HepG2 (cell line): ENCODE results near the gene MTCL1. TPM values are rescaled to one million over a fixed set of nuclear protein-coding genes. Genes with fewer than 3 reads are reported as not detected.

Experiments
- ATAC-seq: fragments of 200-7000 bp; cut with Tn5 transposase; 3 replicates; pipeline ENCODE4 v1.9.1; 2020; ENCODE audit warnings: mild to moderate bottlenecking, moderate library complexity
- BruUV-seq: library from RNA; stranded (reverse); fragments of 400-500 nt; replicated peaks from 2 replicates; lab custom pipeline; 2021; lab: Mats Ljungman, UMichigan
- CTCF ChIA-PET: fragments of 300-600 bp; formaldehyde crosslinking; extraction: SDS; loops from one replicate; lab custom pipeline; 2021; ENCODE audit warnings: low total read pairs, inconsistent platforms, low intra/inter-chr PET ratio; lab: Yijun Ruan, JAX
- POLR2A ChIA-PET: fragments of 350-600 bp; sonication (Branson Sonifier 250); formaldehyde crosslinking; loops from one replicate; lab custom pipeline; 2020; ENCODE audit warnings: antibody characterized with exemption, inconsistent platforms; lab: Yijun Ruan, JAX
- DNase-seq: peaks from one replicate; pipeline ENCODE4 v3.0.0-alpha.2; 2015; ENCODE audit warnings: low spot score
- FAIRE-seq: peaks from 3 replicates; lab custom pipeline; 2011; peaks lifted over from hg19 to GRCh38; lab: Jason Lieb, UNC
- H2AFZ ChIP-seq: one replicate; pipeline ENCODE4 v1.6.1; 2011; ENCODE audit warnings: low read length, inconsistent platforms
- H3K27ac ChIP-seq: fragments of 300-600 bp; 3 replicates; pipeline ENCODE4 v1.8.0; 2011; ENCODE audit warnings: mixed run types, mild to moderate bottlenecking, mixed read lengths, low read length, inconsistent platforms; ENCODE audit not compliant: insufficient read depth; ENCODE audit errors: extremely low read length
- H3K27me3 ChIP-seq, 2 experiments: fragments of 200-600 bp in 1 of 2; 2 replicates in 1 of 2; 3 replicates in 1 of 2; pipeline versions ENCODE4 v1.6.0 to v1.8.0; 2011; ENCODE audit warnings: low read length in 2 of 2, mild to moderate bottlenecking in 2 of 2, moderate library complexity in 2 of 2, inconsistent platforms in 1 of 2; ENCODE audit not compliant: insufficient read depth in 2 of 2, control insufficient read depth in 1 of 2
- H3K36me3 ChIP-seq, 2 experiments: fragments of 200-600 bp in 1 of 2; replicated peaks in 1 of 2; 2 replicates in 1 of 2; 3 replicates in 1 of 2; pipeline versions ENCODE4 v1.5.1 to v1.8.0; 2011; ENCODE audit warnings: low read length in 2 of 2, inconsistent platforms in 1 of 2; ENCODE audit not compliant: insufficient read depth in 2 of 2, control insufficient read depth in 1 of 2
- H3K4me1 ChIP-seq: 2 replicates; pipeline ENCODE4 v1.5.1; 2012; ENCODE audit warnings: low read length, inconsistent platforms; ENCODE audit not compliant: insufficient read depth
- H3K4me2 ChIP-seq: 2 replicates; pipeline ENCODE4 v1.6.0; 2011; ENCODE audit warnings: low read depth, low read length, inconsistent platforms
- H3K4me3 ChIP-seq, 3 experiments: fragments of 200-600 bp in 1 of 3; sonication (generic), shearing (Covaris generic) in 1 of 3; replicated peaks in 1 of 3; 2 replicates each; pipeline ENCODE4 v1.5.1; 2011 to 2016; ENCODE audit warnings: low read length in 3 of 3, inconsistent platforms in 2 of 3, low read depth in 2 of 3, mild to moderate bottlenecking in 2 of 3, control low read depth in 1 of 3, mixed read lengths in 1 of 3; ENCODE audit not compliant: insufficient read depth in 1 of 3
- H3K79me2 ChIP-seq: one replicate; pipeline ENCODE4 v1.6.1; 2011; ENCODE audit warnings: low read length, inconsistent platforms; ENCODE audit not compliant: insufficient read depth
- H3K9ac ChIP-seq: 2 replicates; pipeline ENCODE4 v1.6.0; 2011; ENCODE audit warnings: mild to moderate bottlenecking, low read depth, low read length, inconsistent platforms; ENCODE audit not compliant: insufficient read depth
- H3K9me3 ChIP-seq: 2 replicates; pipeline ENCODE4 v1.5.1; 2012; ENCODE audit warnings: mild to moderate bottlenecking, low read length
- H4K20me1 ChIP-seq: 2 replicates; pipeline ENCODE4 v1.6.0; 2011; ENCODE audit warnings: inconsistent platforms, mild to moderate bottlenecking, low read length, moderate library complexity; ENCODE audit not compliant: insufficient read depth
- FOXK2 ChIP-seq: fragments of 450-650 bp; IDR thresholded peaks from 2 replicates; pipeline ENCODE4 v1.6.1; 2016
- MAFG ChIP-seq: sonication (generic); formaldehyde crosslinking; IDR thresholded peaks from 2 replicates; pipeline ENCODE4 v1.5.1; 2020; ENCODE audit warnings: mild to moderate bottlenecking, missing genetic modification reagents
- MIER3 ChIP-seq: IDR thresholded peaks from 2 replicates; pipeline ENCODE4 v1.6.1; 2016; ENCODE audit warnings: missing compliant biosample characterization, borderline replicate concordance
- MXI1 ChIP-seq: IDR thresholded peaks from 3 replicates; pipeline ENCODE4 v1.6.1; 2012; ENCODE audit warnings: low read depth, low read length, inconsistent platforms, borderline replicate concordance
- SALL1 ChIP-seq: sonication (generic); formaldehyde crosslinking; IDR thresholded peaks from 2 replicates; pipeline ENCODE4 v1.8.0; 2022; ENCODE audit warnings: mild to moderate bottlenecking, missing genetic modification reagents
- SIN3A ChIP-seq: IDR thresholded peaks from 2 replicates; pipeline ENCODE4 v1.6.1; 2011; ENCODE audit warnings: low read depth, mild to moderate bottlenecking, control low read depth, low read length, borderline replicate concordance
- ZNF18 ChIP-seq: sonication (generic); formaldehyde crosslinking; IDR thresholded peaks from 2 replicates; pipeline ENCODE4 v1.8.0; 2022; ENCODE audit warnings: mild to moderate bottlenecking, missing genetic modification reagents; ENCODE audit not compliant: insufficient replicate concordance
- ZNF331 ChIP-seq: sonication (generic); formaldehyde crosslinking; IDR thresholded peaks from 2 replicates; pipeline ENCODE4 v1.4.0; 2020; ENCODE audit warnings: missing genetic modification reagents
- ZNF333 ChIP-seq: sonication (generic); formaldehyde crosslinking; IDR thresholded peaks from 2 replicates; pipeline ENCODE4 v1.4.0; 2020; ENCODE audit warnings: mild to moderate bottlenecking, missing genetic modification reagents, borderline replicate concordance
- ZNF557 ChIP-seq: sonication (generic); formaldehyde crosslinking; IDR thresholded peaks from 2 replicates; pipeline ENCODE4 v1.4.0; 2020; ENCODE audit warnings: missing genetic modification reagents
- ZNF660 ChIP-seq: sonication (generic); formaldehyde crosslinking; IDR thresholded peaks from 2 replicates; pipeline ENCODE4 v1.5.1; 2020; ENCODE audit warnings: mild to moderate bottlenecking, low read depth, missing genetic modification reagents, borderline replicate concordance
- WGBS: methylation state at CpG from one replicate; pipeline ENCODE4 v1.1.6; 2017; ENCODE audit warnings: low lambda C conversion rate; 5-methylcytosine and 5-hydroxymethylcytosine counted together
- in situ Hi-C: cut with HindIII; loops from 2 replicates; pipeline ENCODE4 v1.10.0; 2017; ENCODE audit warnings: low pct_unique_long_range_greater_than_20kb; ENCODE audit not compliant: extremely low pct_ligation_motif_present
- intact Hi-C: fragments of 100-400 bp; cut with micrococcal nuclease; formaldehyde crosslinking; loops from one replicate; pipeline ENCODE4 v1.10.0; 2022; ENCODE audit not compliant: unreplicated experiment
- polyA plus RNA-seq, 8 experiments: library from polyadenylated mRNA; depleted of rRNA in 3 of 8; stranded (reverse) in 7 of 8; unstranded in 1 of 8; fragments of >200 nt; fragmentation: Illumina TruSeq in 4 of 8; extraction: Trizol in 4 of 8; gene quantifications; 2 replicates each; pipeline versions ENCODE4 v1.2.1 to v1.2.3, GENCODE V29; 2011 to 2016; ENCODE audit warnings: low read depth in 4 of 8, missing spikeins in 1 of 8, mixed read lengths in 1 of 8; ENCODE audit not compliant: insufficient read depth in 1 of 8
- total RNA-seq, 5 experiments: library from RNA; depleted of rRNA; stranded (reverse); fragments of >200 nt; fragmentation: Illumina TruSeq; extraction: Trizol; gene quantifications; 2 replicates each; pipeline ENCODE4 v1.2.3, GENCODE V29; 2016; ENCODE audit warnings: low read depth in 1 of 5

Gene MTCL1
- total and polyA plus RNA-seq, 2 of the 13 experiments (the other 11 are each of a cell fraction or from before 2014, with no cell fraction given), result 3.1 to 3.2 TPM

- Histone ChIP-seq H3K4me1 (no peaks in the 10 kb centered on the region), H3K4me3 (no peak overlapping the region), H4K20me1 (no peaks in the 10 kb centered on the region), H2AFZ (no peak overlapping the region), H3K36me3 (no peaks in the 10 kb centered on the region), H3K79me2 (no peaks in the 10 kb centered on the region), H3K4me2 (no peak overlapping the region), H3K27me3 (peaks cover 0 to 22% of the 10 kb centered on the region in 2 experiments; a peak in 4 of 5 replicates), H3K27ac (no peak overlapping the region), H3K9ac (no peak overlapping the region), H3K9me3 (no peaks in the 10 kb centered on the region)
- intact Hi-C loops (no loop called here), in situ Hi-C loops (no loop called here)
- DNase-seq, result no peak
- TF ChIP-seq ZNF331 (CRISPR knock-in tag), result no peak
- TF ChIP-seq FOXK2, result no peak
- no peak for TF ChIP-seq ZNF557 (CRISPR knock-in tag)
- no peak for TF ChIP-seq SALL1 (CRISPR knock-in tag)
- TF ChIP-seq ZNF660, result no peak
- TF ChIP-seq MXI1, result no peak
- no peak for TF ChIP-seq ZNF18 (CRISPR knock-in tag)
- TF ChIP-seq SIN3A, result no peak
- TF ChIP-seq MAFG, result no peak
- ChIA-PET POLR2A (no interaction called here), CTCF (no interaction called here)
- ATAC-seq, result no peak
- no TSS peak for BruUV-seq
- no peak for FAIRE-seq
- WGBS, result 50% methylated on average over 7 of the region's 8 CpGs
Observed at GRCh38 chr18:8688816-8689215, 16.5 kb upstream of the MTCL1 start.

DNA sequence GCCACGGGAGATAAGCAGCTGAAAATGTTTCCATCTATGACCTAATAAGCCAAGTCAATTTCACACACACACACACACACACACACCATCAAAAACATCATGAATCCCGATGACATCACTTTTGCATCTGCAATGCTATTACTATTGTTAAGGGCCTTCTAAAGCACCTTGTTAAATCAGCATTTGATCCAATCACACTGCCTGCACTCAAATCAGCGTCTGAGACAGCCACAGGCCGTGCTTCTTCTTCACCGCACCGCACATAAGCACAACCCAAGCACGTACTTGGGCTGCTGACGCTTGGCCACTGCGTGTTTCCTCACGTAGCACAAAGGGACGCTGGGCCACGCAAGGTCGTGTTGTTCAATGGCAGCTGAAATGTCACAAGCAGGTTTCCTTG lies 15.8 kb upstream of the MTCL1 start:
- Histone ChIP-seq H3K36me3 (no peaks in the 10 kb centered on the region), H4K20me1 (no peaks in the 10 kb centered on the region), H3K9me3 (no peaks in the 10 kb centered on the region), H3K9ac (no peak overlapping the region), H3K4me3 (no peak overlapping the region), H3K27me3 (peaks cover 0 to 25% of the 10 kb centered on the region in 2 experiments; a peak in 4 of 5 replicates), H3K4me2 (no peak overlapping the region), H3K4me1 (no peaks in the 10 kb centered on the region), H3K27ac (no peak overlapping the region), H2AFZ (no peak overlapping the region), H3K79me2 (no peaks in the 10 kb centered on the region)
- no peak for ATAC-seq
- ChIA-PET CTCF (no interaction called here), POLR2A (no interaction called here)
- BruUV-seq, result no TSS peak
- intact Hi-C loops (no loop called here), in situ Hi-C loops (no loop called here)
- no peak for FAIRE-seq
- WGBS, result 59% methylated on average over 12 of the region's 13 CpGs
- DNase-seq, result no peak
- TF ChIP-seq MIER3, result no peak
- TF ChIP-seq ZNF333, result no peak
